Right atrium auricular region (tissue), 2 donors: ENCODE data around the gene STX11. TPM values are rescaled to one million over a fixed set of nuclear protein-coding genes. Genes with fewer than 3 reads are reported as not detected.

Experiments used
- DNase-seq: peaks from one replicate; pipeline ENCODE4 v3.0.0-alpha.2; 2019; ENCODE audit warnings: low spot score
- H3K27ac ChIP-seq, 2 donors: fragments of 200-600 bp; sonication (generic); 1 replicate in 1 of 2; 2 replicates in 1 of 2; pipeline ENCODE4 v1.5.1; 2016 to 2019
- H3K27me3 ChIP-seq, 2 donors: fragments of 200-600 bp; sonication (generic); one replicate each; pipeline versions ENCODE4 v1.5.1 to v1.6.0; 2017 to 2019
- H3K36me3 ChIP-seq: fragments of 200-600 bp; sonication (generic); one replicate; pipeline ENCODE4 v1.5.1; 2016
- H3K4me1 ChIP-seq, 2 donors: fragments of 200-600 bp; sonication (generic); one replicate each; pipeline versions ENCODE4 v1.5.1 to v1.6.0; 2017 to 2019
- H3K4me3 ChIP-seq, 2 donors: fragments of 200-600 bp; sonication (generic); 1 replicate in 1 of 2; 2 replicates in 1 of 2; pipeline ENCODE4 v1.5.1; 2017 to 2019; ENCODE audit warnings: mild to moderate bottlenecking in 1 of 2, moderate library complexity in 1 of 2
- H3K9me3 ChIP-seq, 2 donors: fragments of 200-600 bp; sonication (generic); one replicate each; pipeline ENCODE4 v1.5.1; 2019
- total RNA-seq, 2 donors: library from RNA; depleted of rRNA; stranded (reverse); fragments of >200 nt; gene quantifications; one replicate each; pipeline ENCODE4 v1.1.0, GENCODE V29; 2016
- TF ChIP-seq, protein P1 (sequence below), 2 donors: fragments of 200-600 bp; sonication (generic); IDR thresholded peaks; one replicate each; pipeline ENCODE4 v1.5.1; 2019; ENCODE audit warnings: antibody characterized with exemption in 2 of 2

The STX11 gene
- total RNA-seq, 2 donors from 2014 or later, result 7.3 to 21.5 TPM

GRCh38 chr6:144143106-144143505 is 7.2 kb upstream of the STX11 start:
- TF ChIP-seq, protein P1, sequence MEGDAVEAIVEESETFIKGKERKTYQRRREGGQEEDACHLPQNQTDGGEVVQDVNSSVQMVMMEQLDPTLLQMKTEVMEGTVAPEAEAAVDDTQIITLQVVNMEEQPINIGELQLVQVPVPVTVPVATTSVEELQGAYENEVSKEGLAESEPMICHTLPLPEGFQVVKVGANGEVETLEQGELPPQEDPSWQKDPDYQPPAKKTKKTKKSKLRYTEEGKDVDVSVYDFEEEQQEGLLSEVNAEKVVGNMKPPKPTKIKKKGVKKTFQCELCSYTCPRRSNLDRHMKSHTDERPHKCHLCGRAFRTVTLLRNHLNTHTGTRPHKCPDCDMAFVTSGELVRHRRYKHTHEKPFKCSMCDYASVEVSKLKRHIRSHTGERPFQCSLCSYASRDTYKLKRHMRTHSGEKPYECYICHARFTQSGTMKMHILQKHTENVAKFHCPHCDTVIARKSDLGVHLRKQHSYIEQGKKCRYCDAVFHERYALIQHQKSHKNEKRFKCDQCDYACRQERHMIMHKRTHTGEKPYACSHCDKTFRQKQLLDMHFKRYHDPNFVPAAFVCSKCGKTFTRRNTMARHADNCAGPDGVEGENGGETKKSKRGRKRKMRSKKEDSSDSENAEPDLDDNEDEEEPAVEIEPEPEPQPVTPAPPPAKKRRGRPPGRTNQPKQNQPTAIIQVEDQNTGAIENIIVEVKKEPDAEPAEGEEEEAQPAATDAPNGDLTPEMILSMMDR (IDR thresholded peaks at IDR 0.05), result no peak
- H3K4me3 ChIP-seq, result no peak overlapping the region
- H3K4me1 ChIP-seq, result no peaks in the 10 kb centered on the region
- H3K27me3 ChIP-seq, result no peaks in the 10 kb centered on the region
- H3K36me3 ChIP-seq, result no peaks in the 10 kb centered on the region
- H3K9me3 ChIP-seq, result no peaks in the 10 kb centered on the region
- no peak for DNase-seq
- no peak overlapping the region for H3K27ac ChIP-seq

GRCh38 chr6:144143878-144144277 is 6.4 kb upstream of the STX11 start:
- Histone ChIP-seq H3K27ac (no peak overlapping the region), H3K9me3 (no peaks in the 10 kb centered on the region), H3K4me1 (no peaks in the 10 kb centered on the region), H3K4me3 (no peak overlapping the region), H3K27me3 (no peaks in the 10 kb centered on the region), H3K36me3 (no peaks in the 10 kb centered on the region)
- no peak for DNase-seq
- TF ChIP-seq, protein P1 (IDR thresholded peaks at IDR 0.05), result no peak

DNA sequence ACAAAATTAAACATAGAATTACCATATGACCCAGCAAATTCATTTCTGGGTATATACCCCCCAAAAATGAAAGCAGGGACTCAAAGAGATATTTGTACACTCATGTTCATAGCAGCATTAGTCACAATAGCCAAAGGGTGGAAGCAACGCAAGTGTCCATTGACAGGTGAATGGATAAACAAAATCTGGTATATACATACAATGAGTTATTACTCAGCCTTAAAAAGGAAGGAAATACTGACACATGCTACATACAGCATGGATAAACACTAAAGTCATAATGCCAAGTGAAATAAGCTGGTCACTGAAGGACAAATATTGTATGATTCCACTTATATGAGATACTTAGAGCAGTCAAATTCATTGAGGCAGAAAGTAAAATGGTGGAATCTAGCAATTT is 5.3 kb upstream of the STX11 start:
- no peaks in the 10 kb centered on the region for H3K9me3 ChIP-seq
- no peak for DNase-seq

GRCh38 chr6:144145541-144145940 is 4.8 kb upstream of the STX11 start:
- Histone ChIP-seq H3K36me3 (no peaks in the 10 kb centered on the region), H3K27ac (no peak overlapping the region), H3K4me3 (no peak overlapping the region), H3K4me1 (no peaks in the 10 kb centered on the region), H3K27me3 (no peaks in the 10 kb centered on the region), H3K9me3 (no peaks in the 10 kb centered on the region)
- DNase-seq, result no peak
- TF ChIP-seq, protein P1 (IDR thresholded peaks at IDR 0.05), result no peak

More for the DNA sequence above, 5.3 kb upstream of the STX11 start:
- no peaks in the 10 kb centered on the region for H3K27me3 ChIP-seq
- no peaks in the 10 kb centered on the region for H3K4me1 ChIP-seq
- no peaks in the 10 kb centered on the region for H3K36me3 ChIP-seq
- H3K27ac ChIP-seq, result no peak overlapping the region
- no peak overlapping the region for H3K4me3 ChIP-seq
- TF ChIP-seq, protein P1 (IDR thresholded peaks at IDR 0.05), result no peak

- no peak for DNase-seq
- Histone ChIP-seq H3K4me1 (peaks cover 0 to 24% of the 10 kb centered on the region in 2 donors), H3K36me3 (no peaks in the 10 kb centered on the region), H3K27ac (no peak overlapping the region), H3K27me3 (no peaks in the 10 kb centered on the region), H3K9me3 (no peaks in the 10 kb centered on the region), H3K4me3 (no peak overlapping the region)
- TF ChIP-seq, protein P1 (IDR thresholded peaks at IDR 0.05), result no peak
These were observed 1.4 kb upstream of the STX11 start for GRCh38 chr6:144148886-144149285.

DNA sequence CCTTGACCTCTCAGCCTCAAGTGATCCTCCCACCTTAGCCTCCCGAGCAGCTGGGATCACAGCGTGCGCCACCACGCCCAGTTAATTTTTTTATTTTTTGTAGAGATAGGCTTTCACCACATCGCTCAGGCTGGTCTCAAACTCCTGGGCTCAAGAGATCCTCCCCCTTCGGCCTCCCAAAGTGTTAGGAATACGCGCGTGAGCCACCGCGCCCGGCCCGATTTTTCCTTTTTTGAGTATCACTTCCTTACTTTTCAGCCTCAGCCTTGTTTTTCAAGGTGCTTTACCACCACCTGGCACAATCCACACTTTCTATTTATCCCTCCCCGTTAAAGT is 791 bp upstream of the STX11 start:
- Histone ChIP-seq H3K27me3 (no peaks in the 10 kb centered on the region), H3K4me1 (peaks cover 0 to 24% of the 10 kb centered on the region in 2 donors), H3K9me3 (no peaks in the 10 kb centered on the region), H3K27ac (peak overlapping the region in 1 of 2 donors; percentile 75), H3K4me3 (peak overlapping the region; percentile 74 to 94), H3K36me3 (no peaks in the 10 kb centered on the region)
- DNase-seq, result no peak
- TF ChIP-seq, protein P1 (IDR thresholded peaks at IDR 0.05), result no peak
